M059J (cell line): ENCODE measurements around the gene LRRC4C. TPM values are rescaled to one million over a fixed set of nuclear protein-coding genes. Genes with fewer than 3 reads are reported as not detected.

Experiments
- DNase-seq: peaks from one replicate; pipeline ENCODE4 v3.0.0-alpha.2; 2012; ENCODE audit warnings: low read depth
- total RNA-seq: library from RNA; depleted of rRNA; stranded (reverse); fragments of >200 nt; shearing (Covaris generic); gene quantifications from 2 replicates; pipeline ENCODE4 v1.2.3, GENCODE V29; 2014

Gene LRRC4C
- total RNA-seq, 1 experiment from 2014 or later, result 0.17 TPM

GRCh38 chr11:41254966-41255365, 204.5 kb downstream of the LRRC4C start:
- no peak for DNase-seq

GRCh38 chr11:41250408-41250935, 209.0 kb downstream of the LRRC4C start:
- no peak for DNase-seq

GRCh38 chr11:41247621-41248020, 211.8 kb downstream of the LRRC4C start:
- DNase-seq, result no peak

GRCh38 chr11:41246399-41246745, 213.1 kb downstream of the LRRC4C start:
- DNase-seq, result no peak

- DNase-seq, result no peak
These were observed 213.6 kb downstream of the LRRC4C start for GRCh38 chr11:41245704-41246398.

- DNase-seq, result no peak
These were observed 214.3 kb downstream of the LRRC4C start for GRCh38 chr11:41245184-41245583.

- no peak for DNase-seq
These were observed 222.1 kb downstream of the LRRC4C start for GRCh38 chr11:41237382-41237781.

- no peak for DNase-seq
These were observed 223.8 kb downstream of the LRRC4C start for GRCh38 chr11:41235668-41236067.

- no peak for DNase-seq
These were observed 233.4 kb downstream of the LRRC4C start for GRCh38 chr11:41225856-41226633.

GRCh38 chr11:41222236-41222635, 237.2 kb downstream of the LRRC4C start:
- no peak for DNase-seq

GRCh38 chr11:41206388-41206787, 253.1 kb downstream of the LRRC4C start:
- DNase-seq, result no peak

- DNase-seq, result peak; percentile 25
These were observed 258.3 kb downstream of the LRRC4C start for GRCh38 chr11:41201156-41201555.

GRCh38 chr11:41190437-41191082, 268.9 kb downstream of the LRRC4C start:
- DNase-seq, result no peak

- DNase-seq, result no peak
These were observed 269.6 kb downstream of the LRRC4C start for GRCh38 chr11:41189701-41190436.

- peak; percentile 6 for DNase-seq
These were observed 281.7 kb downstream of the LRRC4C start for GRCh38 chr11:41177791-41178190.

- DNase-seq, result no peak
These were observed 284.0 kb downstream of the LRRC4C start for GRCh38 chr11:41175304-41175972.

- DNase-seq, result no peak
These were observed 313.1 kb downstream of the LRRC4C start for GRCh38 chr11:41146326-41146725.

- DNase-seq, result no peak
These were observed 314.0 kb downstream of the LRRC4C start for GRCh38 chr11:41145420-41145819.

- no peak for DNase-seq
These were observed 324.5 kb downstream of the LRRC4C start for GRCh38 chr11:41134971-41135370.

GRCh38 chr11:41133023-41133422, 326.4 kb downstream of the LRRC4C start:
- no peak for DNase-seq

- no peak for DNase-seq
These were observed 337.9 kb downstream of the LRRC4C start for GRCh38 chr11:41121600-41121999.
